B cell (primary cell): ENCODE results near the gene HSCB. TPM values are rescaled to one million over a fixed set of nuclear protein-coding genes. Genes with fewer than 3 reads are reported as not detected.

Experiments used
- ATAC-seq: fragments of 200-7000 bp; cut with Tn5 transposase; one replicate; pipeline ENCODE4 v1.10.0; 2021; ENCODE audit warnings: low read depth, mild to moderate bottlenecking, moderate number of reproducible peaks, moderate library complexity
- CTCF ChIA-PET: fragments of 350-600 bp; sonication (Branson Sonifier 250); formaldehyde crosslinking; loops from one replicate; lab custom pipeline; 2021; ENCODE audit warnings: antibody characterized with exemption, inconsistent platforms; lab: Charles Lee
- POLR2A ChIA-PET: fragments of 350-600 bp; sonication (Branson Sonifier 250); formaldehyde crosslinking; loops from one replicate; lab custom pipeline; 2021; ENCODE audit warnings: antibody characterized with exemption; lab: Charles Lee
- DNase-seq: peaks from one replicate; pipeline ENCODE4 v3.0.0; 2013
- H2AFZ ChIP-seq: 2 replicates; pipeline ENCODE4 v1.6.1; 2012; ENCODE audit warnings: mild to moderate bottlenecking, low read depth, low read length; ENCODE audit not compliant: insufficient read depth, poor library complexity, severe bottlenecking
- H3K27ac ChIP-seq, 2 donors: 1 replicate in 1 of 2; 2 replicates in 1 of 2; pipeline ENCODE4 v1.5.1; 2012 to 2013; ENCODE audit warnings: low read length in 2 of 2, mild to moderate bottlenecking in 2 of 2, moderate library complexity in 1 of 2
- H3K27me3 ChIP-seq, 4 experiments: fragments of 200-600 bp in 1 of 4; sonication (generic) in 1 of 4; replicated peaks in 1 of 4; 1 replicate in 2 of 4; 2 replicates in 2 of 4; pipeline versions ENCODE4 v1.6.1 to v1.7.0; 2013 to 2016; ENCODE audit warnings: low read length in 3 of 4, mild to moderate bottlenecking in 2 of 4, mixed read lengths in 1 of 4, moderate library complexity in 1 of 4; ENCODE audit not compliant: insufficient read depth in 4 of 4, control insufficient read depth in 3 of 4; ENCODE audit errors: control extremely low read depth in 1 of 4
- H3K36me3 ChIP-seq, 2 experiments: replicated peaks in 1 of 2; 1 replicate in 1 of 2; 2 replicates in 1 of 2; pipeline versions ENCODE4 v1.6.1 to v1.7.1; 2013; ENCODE audit warnings: low read length in 1 of 2; ENCODE audit not compliant: insufficient read depth in 2 of 2, control insufficient read depth in 1 of 2; ENCODE audit errors: control extremely low read depth in 1 of 2, extremely low read depth in 1 of 2
- H3K4me1 ChIP-seq, 2 donors: fragments of 200-600 bp in 1 of 2; sonication (generic) in 1 of 2; 1 replicate in 1 of 2; 2 replicates in 1 of 2; pipeline versions ENCODE4 v1.5.1 to v1.6.1; 2013 to 2017; ENCODE audit warnings: low read length in 2 of 2; ENCODE audit not compliant: control insufficient read depth in 2 of 2, insufficient read depth in 2 of 2
- H3K4me2 ChIP-seq: replicated peaks from 2 replicates; pipeline ENCODE3; 2012; ENCODE audit warnings: mild to moderate bottlenecking, low read depth, low read length; ENCODE audit not compliant: poor library complexity, severe bottlenecking
- H3K4me3 ChIP-seq, 5 experiments: fragments of 200-600 bp in 1 of 5; sonication (generic) in 1 of 5; 1 replicate in 3 of 5; 2 replicates in 2 of 5; pipeline versions ENCODE4 v1.5.1 to v1.7.0; 2011 to 2016; ENCODE audit warnings: low read length in 4 of 5, mild to moderate bottlenecking in 4 of 5, low read depth in 2 of 5, control low read depth in 1 of 5, moderate library complexity in 1 of 5; ENCODE audit not compliant: insufficient read depth in 1 of 5; ENCODE audit errors: control extremely low read depth in 1 of 5, extremely low read depth in 1 of 5
- H3K79me2 ChIP-seq: fragments of 200-600 bp; sonication (generic); one replicate; pipeline ENCODE4 v1.6.0; 2016; ENCODE audit warnings: low read length; ENCODE audit not compliant: control insufficient read depth, insufficient read depth
- H3K9ac ChIP-seq: fragments of 200-600 bp; sonication (generic); 2 replicates; pipeline ENCODE4 v1.6.1; 2017; ENCODE audit warnings: mild to moderate bottlenecking, low read length, moderate library complexity
- H3K9me3 ChIP-seq, 3 donors: one replicate each; pipeline versions ENCODE4 v1.6.1 to v1.7.1; 2013; ENCODE audit warnings: low read length in 2 of 3; ENCODE audit not compliant: control insufficient read depth in 2 of 3, insufficient read depth in 1 of 3; ENCODE audit errors: control extremely low read depth in 1 of 3
- H4K20me1 ChIP-seq: 2 replicates; pipeline ENCODE4 v1.6.0; 2012; ENCODE audit warnings: mild to moderate bottlenecking, low read length; ENCODE audit not compliant: insufficient read depth, control insufficient read depth, poor library complexity, severe bottlenecking
- H3K27ac Mint-ChIP-seq: one replicate; pipeline ENCODE4 v1.8.0; 2021; ENCODE audit warnings: mixed read lengths
- H3K27me3 Mint-ChIP-seq: one replicate; pipeline ENCODE4 v1.8.0; 2021; ENCODE audit warnings: mixed read lengths
- H3K4me1 Mint-ChIP-seq: one replicate; pipeline ENCODE4 v1.8.0; 2021; ENCODE audit warnings: mixed read lengths
- H3K4me3 Mint-ChIP-seq: one replicate; pipeline ENCODE4 v1.8.0; 2021; ENCODE audit warnings: mixed read lengths
- H3K9me3 Mint-ChIP-seq: one replicate; pipeline ENCODE4 v1.8.0; 2022; ENCODE audit warnings: mixed read lengths; ENCODE audit not compliant: insufficient read depth
- CTCF ChIP-seq: fragments of 200-600 bp; IDR thresholded peaks from one replicate; pipeline ENCODE4 v1.8.0; 2022; ENCODE audit warnings: antibody characterized with exemption, mild to moderate bottlenecking
- EZH2 ChIP-seq: IDR thresholded peaks from 2 replicates; pipeline ENCODE4 v1.6.1; 2012; ENCODE audit warnings: borderline replicate concordance, low read depth, mild to moderate bottlenecking, moderate library complexity, low read length; ENCODE audit not compliant: insufficient read depth, poor library complexity, severe bottlenecking
- WGBS: methylation state at CpG from one replicate; pipeline ENCODE4 v1.1.5; 2013; ENCODE audit warnings: missing lambda C conversion rate; ENCODE audit not compliant: insufficient coverage; 5-methylcytosine and 5-hydroxymethylcytosine counted together
- intact Hi-C: fragments of 100-400 bp; cut with micrococcal nuclease; formaldehyde crosslinking; loops from one replicate; pipeline ENCODE4 v1.10.0; 2022
- polyA plus RNA-seq: library from polyadenylated mRNA; depleted of rRNA; stranded (reverse); fragments of >200 nt; gene quantifications from 2 replicates; pipeline ENCODE4 v1.2.3, GENCODE V29; 2012
- total RNA-seq, 2 donors: library from RNA; stranded (reverse); fragments of 120-200 nt in 1 of 2; gene quantifications; 1 replicate in 1 of 2; 2 replicates in 1 of 2; pipeline versions ENCODE4 v1.2.3 to v1.2.4, GENCODE V29; 2013 to 2022

Gene HSCB
- total and polyA plus RNA-seq, 2 donors (not counting 1 experiment from before 2014, with no cell fraction given): 12.8 to 18.3 TPM

GRCh38 chr22:28791124-28791523 lies 49.3 kb downstream of the HSCB start:
- Histone ChIP-seq H3K9me3 (no peaks in the 10 kb centered on the region), H2AFZ (no peak overlapping the region), H3K4me1 (peaks cover 28 to 32% of the 10 kb centered on the region in 2 donors), H3K4me2 (no peak overlapping the region), H3K27me3 (no peaks in the 10 kb centered on the region), H3K27ac (no peak overlapping the region), H4K20me1 (no peaks in the 10 kb centered on the region), H3K9ac (no peak overlapping the region), H3K36me3 (peaks cover 7 to 44% of the 10 kb centered on the region in 2 experiments), H3K4me3 (no peak overlapping the region), H3K79me2 (no peaks in the 10 kb centered on the region)
- ATAC-seq (no peak), DNase-seq (no peak)
- TF ChIP-seq EZH2 (no peak), CTCF (no peak)
- ChIA-PET POLR2A (no interaction called here), CTCF (interaction anchor here (0.9 to 3.1 kb wide), 5 partner anchors 9 to 190 kb away, joined by 3 to 17 read pairs (median 4); no protein-coding TSS in a partner anchor)
- H3K27me3 Mint-ChIP-seq: no peaks in the 10 kb centered on the region
- WGBS: 96% methylated on average over 3 of the region's 5 CpGs
- intact Hi-C loops: no loop called here
- H3K4me1 Mint-ChIP-seq: peaks cover 55% of the 10 kb centered on the region
- no peaks in the 10 kb centered on the region for H3K9me3 Mint-ChIP-seq
- H3K27ac Mint-ChIP-seq: peak overlapping the region; percentile 27
- H3K4me3 Mint-ChIP-seq: no peak overlapping the region

DNA sequence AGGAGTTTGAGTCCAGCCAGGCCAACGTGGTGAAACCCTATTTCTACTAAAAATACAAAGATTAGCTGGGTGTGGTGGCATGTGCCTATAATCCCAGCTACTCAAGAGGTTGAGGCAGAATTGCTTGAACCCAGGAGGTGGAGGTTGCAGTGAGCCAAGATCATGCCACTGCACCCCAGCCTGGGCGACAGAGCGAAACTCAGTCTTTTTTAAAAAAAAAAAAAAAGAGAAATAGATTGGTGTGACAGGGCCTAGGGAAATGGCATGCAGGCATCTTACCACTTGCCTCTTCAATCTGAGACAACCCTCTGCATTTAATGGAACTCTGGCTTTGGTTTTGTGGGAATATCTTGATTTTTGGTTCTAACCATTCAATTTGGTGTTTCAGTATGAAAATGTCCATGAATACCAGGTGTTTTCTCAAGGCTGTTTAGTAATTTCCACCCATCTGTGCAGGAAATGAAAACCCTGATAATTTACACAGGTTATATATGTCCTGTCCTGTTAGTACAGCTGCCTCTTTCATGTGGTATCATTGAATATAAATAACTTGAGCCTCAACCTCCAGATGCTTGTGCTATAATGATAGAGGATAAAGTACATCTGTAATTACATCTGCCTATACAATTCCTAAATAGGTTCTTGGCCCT lies 50.1 kb downstream of the HSCB start:
- Mint-ChIP-seq H3K9me3 (no peaks in the 10 kb centered on the region), H3K27ac (peak overlapping the region; percentile 69), H3K27me3 (no peaks in the 10 kb centered on the region), H3K4me3 (peak overlapping the region; percentile 40), H3K4me1 (peaks cover 63% of the 10 kb centered on the region)
- Histone ChIP-seq H3K36me3 (peaks cover 10 to 45% of the 10 kb centered on the region in 2 experiments), H3K9me3 (no peaks in the 10 kb centered on the region), H3K27ac (peak overlapping the region; percentile 32 to 66), H4K20me1 (no peaks in the 10 kb centered on the region), H3K4me3 (no peak overlapping the region), H3K4me2 (peak overlapping the region; percentile 55), H3K4me1 (peaks cover 28 to 32% of the 10 kb centered on the region in 2 donors), H3K9ac (peak overlapping the region; percentile 47), H2AFZ (no peak overlapping the region), H3K79me2 (no peaks in the 10 kb centered on the region), H3K27me3 (no peaks in the 10 kb centered on the region)
- ATAC-seq (peak; percentile 67), DNase-seq (peak; percentile 28)
- WGBS: no CpG with 5 or more reads among the region's 3 CpGs
- TF ChIP-seq CTCF: no peak
- no peak for TF ChIP-seq EZH2
- ChIA-PET POLR2A (no interaction called here), CTCF (interaction anchor here (1.6 to 3.1 kb wide), 2 partner anchors 37 to 191 kb away, joined by 7 to 17 read pairs; no protein-coding TSS in a partner anchor)
- intact Hi-C loops: no loop called here
